HG02840 (cell line): ENCODE data around the gene LY6G6C.
"Not testable (repeated sequence)": the region's sequence is repeated elsewhere in the genome, so short reads cannot be mapped to it uniquely, and the experiment has no call there.

Source experiments
- ATAC-seq: cut with Tn5 transposase; IDR thresholded peaks from one replicate; pipeline ENCODE4 v1.9.1; 2021; ENCODE audit warnings: mild to moderate bottlenecking, moderate library complexity, moderate number of reproducible peaks; ENCODE audit not compliant: unreplicated experiment, low FRiP score

Gene LY6G6C

GRCh38 chr6:31709157-31709556 is 12.4 kb downstream of the LY6G6C start:
- ATAC-seq = not testable (repeated sequence)

- no peak for ATAC-seq
These were observed 13.3 kb downstream of the LY6G6C start for GRCh38 chr6:31708224-31708623.

GRCh38 chr6:31707701-31708100 is 13.8 kb downstream of the LY6G6C start:
- ATAC-seq = no peak

- no peak for ATAC-seq
These were observed 14.9 kb downstream of the LY6G6C start, which contains the start of gene LY6G6F for GRCh38 chr6:31706599-31706998. LY6G6F (plus strand) TSS chr6:31706866; CDS start chr6:31706907, 41 bp downstream.

GRCh38 chr6:31705931-31706330 is 15.6 kb downstream of the LY6G6C start:
- ATAC-seq = no peak

- ATAC-seq = peak; percentile 71
These were observed 18.5 kb downstream of the LY6G6C start, which contains the start of gene ABHD16A for GRCh38 chr6:31702819-31703716. ABHD16A (minus strand) TSS chr6:31703324; CDS start chr6:31703281, 43 bp downstream.

GRCh38 chr6:31702405-31702818 is 19.1 kb downstream of the LY6G6C start:
- no peak for ATAC-seq

GRCh38 chr6:31701666-31702404 is 19.7 kb downstream of the LY6G6C start:
- no peak for ATAC-seq

- ATAC-seq = no peak
These were observed 20.7 kb downstream of the LY6G6C start for GRCh38 chr6:31700740-31701401.

- no peak for ATAC-seq
These were observed 24.0 kb downstream of the LY6G6C start for GRCh38 chr6:31697555-31697954.

- ATAC-seq = no peak
These were observed 28.0 kb downstream of the LY6G6C start for GRCh38 chr6:31693535-31693934.

- ATAC-seq = no peak
These were observed 28.7 kb downstream of the LY6G6C start for GRCh38 chr6:31692886-31693285.

- no peak for ATAC-seq
These were observed 29.2 kb downstream of the LY6G6C start for GRCh38 chr6:31692353-31692752.

- ATAC-seq = no peak
These were observed 29.9 kb downstream of the LY6G6C start for GRCh38 chr6:31691564-31692108.

GRCh38 chr6:31691078-31691463 is 30.5 kb downstream of the LY6G6C start:
- no peak for ATAC-seq

GRCh38 chr6:31690231-31691077 is 31.1 kb downstream of the LY6G6C start:
- no peak for ATAC-seq

- ATAC-seq = no peak
These were observed 32.1 kb downstream of the LY6G6C start for GRCh38 chr6:31689249-31690110.

- ATAC-seq = no peak
These were observed 33.5 kb downstream of the LY6G6C start for GRCh38 chr6:31687860-31688693.
